AG04449 (cell line): ENCODE data around the gene ENDOU.

Experiments
- CTCF ChIA-PET: fragments of 350-600 bp; formaldehyde crosslinking; extraction: SDS; loops from one replicate; lab custom pipeline; 2021; ENCODE audit warnings: antibody characterized with exemption; lab: Yijun Ruan, JAX
- POLR2A ChIA-PET: fragments of 400-600, 350-600 bp; formaldehyde crosslinking; extraction: SDS; loops from one replicate; lab custom pipeline; 2020; ENCODE audit warnings: antibody characterized with exemption, inconsistent platforms; lab: Yijun Ruan, JAX
- DNase-seq: peaks from one replicate; pipeline ENCODE4 v3.0.0-alpha.2; 2010; ENCODE audit warnings: low read depth, low spot score
- H3K4me3 ChIP-seq: 2 replicates; pipeline ENCODE4 v1.5.1; 2011; ENCODE audit warnings: low read depth, mild to moderate bottlenecking, control low read depth, low read length
- CTCF ChIP-seq: IDR thresholded peaks from one replicate; pipeline ENCODE4 v1.5.1; 2011; ENCODE audit warnings: mild to moderate bottlenecking, moderate library complexity, low read length, control low read depth, inconsistent platforms; ENCODE audit not compliant: insufficient read depth; ENCODE audit errors: missing control alignments

ENDOU gene

GRCh38 chr12:47725091-47725772, at the start of gene ENDOU:
ENDOU (minus strand) TSS chr12:47725490; CDS start chr12:47725413, 77 bp downstream.
- no peak for DNase-seq
- ChIA-PET CTCF (interaction anchor here (0.9 to 36.9 kb wide), 9 partner anchors 8 to 114 kb away, joined by 3 to 1419 read pairs (median 9); partner anchors contain the start of genes RAPGEF3 and SLC48A1), POLR2A (interaction anchor here (0.8 kb wide), 1 partner anchor 57 kb away, joined by 3 read pairs; no protein-coding TSS in a partner anchor)
- TF ChIP-seq CTCF, result no peak
- H3K4me3 ChIP-seq, result no peak within 1 kb of the TSS

GRCh38 chr12:47774663-47775062, 49.4 kb upstream of the ENDOU start:
- TF ChIP-seq CTCF, result no peak
- H3K4me3 ChIP-seq, result no peak overlapping the region; the same call in 1 of the 2 replicates
- CTCF ChIA-PET, result interaction anchor here (6.2 to 19.6 kb wide), 5 partner anchors 18 to 69 kb away, joined by 61 to 1419 read pairs (median 329); partner anchors contain the start of genes ENDOU, RAPGEF3 and RPAP3
- POLR2A ChIA-PET, result interaction anchor here (0.9 kb wide), 1 partner anchor 21 kb away, joined by 3 read pairs; no protein-coding TSS in a partner anchor
- DNase-seq, result no peak

- peak overlapping the region; percentile 68 for H3K4me3 ChIP-seq
- CTCF ChIA-PET, result interaction anchor here (2.8 to 19.6 kb wide), 6 partner anchors 8 to 68 kb away, joined by 11 to 1419 read pairs (median 314); partner anchors contain the start of genes ENDOU, RAPGEF3 and RPAP3
- TF ChIP-seq CTCF, result no peak
- DNase-seq, result no peak
- POLR2A ChIA-PET, result no interaction called here
Measured at GRCh38 chr12:47773858-47774580, 48.7 kb upstream of the ENDOU start.

GRCh38 chr12:47773062-47773857, 48.0 kb upstream of the ENDOU start, which contains the start of gene SLC48A1:
SLC48A1 (plus strand) TSS chr12:47773238; CDS start chr12:47773305, 67 bp downstream.
- peak; percentile 41 for TF ChIP-seq CTCF
- H3K4me3 ChIP-seq, result peak within 1 kb of the TSS; percentile 68
- POLR2A ChIA-PET, result interaction anchor here (1.1 kb wide), 1 partner anchor 14 kb away, joined by 5 read pairs; the partner anchor contains the start of gene RAPGEF3
- CTCF ChIA-PET, result interaction anchor here (0.9 to 19.6 kb wide), 7 partner anchors 9 to 326 kb away, joined by 3 to 1419 read pairs (median 300); partner anchors contain the start of genes ENDOU and RAPGEF3
- no peak for DNase-seq

GRCh38 chr12:47772738-47773061, 47.4 kb upstream of the ENDOU start:
- DNase-seq, result no peak
- no peak for TF ChIP-seq CTCF
- peak overlapping the region; percentile 68 for H3K4me3 ChIP-seq
- POLR2A ChIA-PET, result interaction anchor here (1.1 kb wide), 1 partner anchor 14 kb away, joined by 5 read pairs; the partner anchor contains the start of gene RAPGEF3
- CTCF ChIA-PET, result interaction anchor here (0.9 to 19.6 kb wide), 7 partner anchors 9 to 325 kb away, joined by 3 to 1419 read pairs (median 300); partner anchors contain the start of genes ENDOU and RAPGEF3
